Fibroblast of pulmonary artery (primary cell): ENCODE measurements around the gene GLI3.

ENCODE experiments used
- DNase-seq: peaks from one replicate; pipeline ENCODE4 v3.0.0-alpha.2; 2010; ENCODE audit warnings: low read depth
- H3K4me3 ChIP-seq: replicated peaks from 2 replicates; pipeline ENCODE4 v1.5.1; 2011; ENCODE audit warnings: low read depth, mild to moderate bottlenecking, control low read depth, low read length, moderate library complexity
- CTCF ChIP-seq: IDR thresholded peaks from 2 replicates; pipeline ENCODE4 v1.5.1; 2011; ENCODE audit warnings: mild to moderate bottlenecking, control low read depth, low read length, inconsistent platforms; ENCODE audit errors: missing control alignments

GLI3 gene

GRCh38 chr7:42183547-42183946, 53.5 kb downstream of the GLI3 start:
- DNase-seq, result no peak
- TF ChIP-seq CTCF, result no peak

GRCh38 chr7:42181566-42181965, 55.4 kb downstream of the GLI3 start:
- DNase-seq, result no peak
- no peak for TF ChIP-seq CTCF
- no peak overlapping the region for H3K4me3 ChIP-seq

More at GRCh38 chr7:42183547-42183946, 53.5 kb downstream of the GLI3 start:
- no peak overlapping the region for H3K4me3 ChIP-seq

GRCh38 chr7:42180806-42181205, 56.2 kb downstream of the GLI3 start:
- H3K4me3 ChIP-seq, result no peak overlapping the region
- TF ChIP-seq CTCF, result no peak
- peak; percentile 43 for DNase-seq

GRCh38 chr7:42176724-42177101, 60.3 kb downstream of the GLI3 start:
- DNase-seq, result no peak
- no peak for TF ChIP-seq CTCF
- H3K4me3 ChIP-seq, result no peak overlapping the region

- no peak for DNase-seq
- TF ChIP-seq CTCF, result no peak
- no peak overlapping the region for H3K4me3 ChIP-seq
Observed at GRCh38 chr7:42175834-42176723, 60.9 kb downstream of the GLI3 start.

GRCh38 chr7:42174391-42174912, 62.6 kb downstream of the GLI3 start:
- no peak for TF ChIP-seq CTCF
- no peak overlapping the region for H3K4me3 ChIP-seq
- no peak for DNase-seq
